Measurements from ENCODE around the gene FIGNL2. TPM values are rescaled to one million over a fixed set of nuclear protein-coding genes. Genes with fewer than 3 reads are reported as not detected.

FIGNL2 gene
- total RNA-seq, 4 donors from 2014 or later: 1.1 to 2.1 (median 1.3) TPM

- whole genome bisulfite sequencing, 2 donors: 14 to 30% methylated on average over 18 to 32 of the region's 53 CpGs
- Histone ChIP-seq H3K4me1 (peaks cover 0 to 38% (median 19%) of the 10 kb centered on the region in 4 donors), H3K36me3 (no peaks in the 10 kb centered on the region), H3K27ac (peak overlapping the region; percentile 54 to 79 (median 74)), H3K27me3 (peaks cover 0 to 7% of the 10 kb centered on the region in 2 donors), H3K9me3 (no peaks in the 10 kb centered on the region), H3K4me3 (peak overlapping the region; percentile 30 to 52 (median 38))
- no peak for DNase-seq (ENCODE audit: low spot score in 2 of 2)
- no peak for TF ChIP-seq CTCF (IDR thresholded peaks at IDR 0.05)
- TF ChIP-seq EP300 (IDR thresholded peaks at IDR 0.05): peak in 1 of 2 donors; percentile 20
Measured at GRCh38 chr12:51863933-51864832, 15.7 kb upstream of the FIGNL2 start.

GRCh38 chr12:51863363-51863932 is 14.9 kb upstream of the FIGNL2 start:
- H3K27ac ChIP-seq: peak overlapping the region; percentile 54 to 79 (median 74)
- no peaks in the 10 kb centered on the region for H3K27me3 ChIP-seq
- peak overlapping the region; percentile 30 to 52 (median 38) for H3K4me3 ChIP-seq
- no peaks in the 10 kb centered on the region for H3K36me3 ChIP-seq
- no peak for DNase-seq (ENCODE audit: low spot score in 2 of 2)
- no peak for TF ChIP-seq POLR2A (IDR thresholded peaks at IDR 0.05)
- no peak for TF ChIP-seq EP300 (IDR thresholded peaks at IDR 0.05)
- no peak for TF ChIP-seq CTCF (IDR thresholded peaks at IDR 0.05)
- H3K9me3 ChIP-seq: no peaks in the 10 kb centered on the region
- WGBS, 2 donors: 17 to 22% methylated on average over 12 to 17 of the region's 17 CpGs
- H3K4me1 ChIP-seq: peaks cover 0 to 30% (median 17%) of the 10 kb centered on the region in 4 donors

- DNase-seq (ENCODE audit: low spot score in 2 of 2): no peak
- Histone ChIP-seq H3K9me3 (no peaks in the 10 kb centered on the region), H3K4me3 (no peak overlapping the region), H3K27ac (peak overlapping the region; percentile 54 to 79 (median 74)), H3K4me1 (peaks cover 0 to 30% (median 17%) of the 10 kb centered on the region in 4 donors), H3K27me3 (no peaks in the 10 kb centered on the region), H3K36me3 (no peaks in the 10 kb centered on the region)
- TF ChIP-seq EP300 (IDR thresholded peaks at IDR 0.05): no peak
- TF ChIP-seq CTCF (IDR thresholded peaks at IDR 0.05): no peak
- no peak for TF ChIP-seq POLR2A (IDR thresholded peaks at IDR 0.05)
- WGBS, 2 donors: 62 to 67% methylated on average over 4 of the region's 4 CpGs
Measured at GRCh38 chr12:51862947-51863346, 14.4 kb upstream of the FIGNL2 start.

GRCh38 chr12:51860986-51861385 is 12.5 kb upstream of the FIGNL2 start:
- Histone ChIP-seq H3K36me3 (no peaks in the 10 kb centered on the region), H3K4me1 (peaks cover 0 to 42% (median 22%) of the 10 kb centered on the region in 4 donors), H3K9me3 (no peaks in the 10 kb centered on the region), H3K27ac (no peak overlapping the region), H3K4me3 (no peak overlapping the region), H3K27me3 (no peaks in the 10 kb centered on the region)
- 85 to 94% methylated on average over 3 of the region's 3 CpGs for WGBS, 2 donors
- no peak for DNase-seq (ENCODE audit: low spot score in 2 of 2)
- TF ChIP-seq EP300 (IDR thresholded peaks at IDR 0.05): no peak
- no peak for TF ChIP-seq CTCF (IDR thresholded peaks at IDR 0.05)
- TF ChIP-seq POLR2A (IDR thresholded peaks at IDR 0.05): no peak

Measured in tibial nerve (tissue), 4 donors.